ENCODE data around the gene CDH20. TPM values are rescaled to one million over a fixed set of nuclear protein-coding genes. Genes with fewer than 3 reads are reported as not detected.

CDH20 gene
- total RNA-seq, 1 donor, result not detected

DNA sequence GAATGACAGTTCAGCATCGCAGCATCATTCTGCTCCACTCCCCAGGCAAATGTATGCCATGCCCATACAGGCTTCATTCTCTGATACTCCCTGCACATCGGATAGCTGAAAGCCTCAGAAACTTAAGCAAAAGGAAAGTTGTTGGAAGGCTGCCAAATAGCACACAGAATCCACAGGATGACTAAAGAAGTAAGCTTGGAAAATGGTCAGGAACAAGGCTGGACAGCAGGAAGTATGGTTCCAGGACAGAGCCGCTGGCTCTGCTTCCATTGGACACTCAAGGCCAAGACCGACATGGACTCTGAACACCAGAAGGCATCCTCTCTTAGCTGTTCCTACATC is 256.5 kb downstream of the CDH20 start:
- Histone ChIP-seq H3K79me2 (ENCODE audit: insufficient read depth, low read length) (no peaks in the 10 kb centered on the region), H3K4me2 (ENCODE audit: insufficient read depth, low read length) (no peak overlapping the region), H3K36me3 (ENCODE audit: insufficient read depth, low read length) (no peaks in the 10 kb centered on the region), H3K27me3 (ENCODE audit: insufficient read depth, low read length) (no peaks in the 10 kb centered on the region), H3K4me1 (ENCODE audit: insufficient read depth, low read length) (peaks cover 15% of the 10 kb centered on the region), H3K27ac (ENCODE audit: low read depth, low read length) (no peak overlapping the region), H2AFZ (ENCODE audit: low read length) (no peak overlapping the region), H3K9me3 (ENCODE audit: low read depth, low read length) (no peaks in the 10 kb centered on the region), H4K20me1 (ENCODE audit: insufficient read depth, low read length) (no peaks in the 10 kb centered on the region), H3K4me3 (ENCODE audit: insufficient read depth, low read length) (no peak overlapping the region)
- peak; percentile 51 for DNase-seq (ENCODE audit: insufficient read length, low spot score, missing footprints)
- TF ChIP-seq, protein P1, sequence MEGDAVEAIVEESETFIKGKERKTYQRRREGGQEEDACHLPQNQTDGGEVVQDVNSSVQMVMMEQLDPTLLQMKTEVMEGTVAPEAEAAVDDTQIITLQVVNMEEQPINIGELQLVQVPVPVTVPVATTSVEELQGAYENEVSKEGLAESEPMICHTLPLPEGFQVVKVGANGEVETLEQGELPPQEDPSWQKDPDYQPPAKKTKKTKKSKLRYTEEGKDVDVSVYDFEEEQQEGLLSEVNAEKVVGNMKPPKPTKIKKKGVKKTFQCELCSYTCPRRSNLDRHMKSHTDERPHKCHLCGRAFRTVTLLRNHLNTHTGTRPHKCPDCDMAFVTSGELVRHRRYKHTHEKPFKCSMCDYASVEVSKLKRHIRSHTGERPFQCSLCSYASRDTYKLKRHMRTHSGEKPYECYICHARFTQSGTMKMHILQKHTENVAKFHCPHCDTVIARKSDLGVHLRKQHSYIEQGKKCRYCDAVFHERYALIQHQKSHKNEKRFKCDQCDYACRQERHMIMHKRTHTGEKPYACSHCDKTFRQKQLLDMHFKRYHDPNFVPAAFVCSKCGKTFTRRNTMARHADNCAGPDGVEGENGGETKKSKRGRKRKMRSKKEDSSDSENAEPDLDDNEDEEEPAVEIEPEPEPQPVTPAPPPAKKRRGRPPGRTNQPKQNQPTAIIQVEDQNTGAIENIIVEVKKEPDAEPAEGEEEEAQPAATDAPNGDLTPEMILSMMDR (IDR thresholded peaks at IDR 0.05; ENCODE audit: extremely low read depth, low read depth, low read length), result no peak

DNA sequence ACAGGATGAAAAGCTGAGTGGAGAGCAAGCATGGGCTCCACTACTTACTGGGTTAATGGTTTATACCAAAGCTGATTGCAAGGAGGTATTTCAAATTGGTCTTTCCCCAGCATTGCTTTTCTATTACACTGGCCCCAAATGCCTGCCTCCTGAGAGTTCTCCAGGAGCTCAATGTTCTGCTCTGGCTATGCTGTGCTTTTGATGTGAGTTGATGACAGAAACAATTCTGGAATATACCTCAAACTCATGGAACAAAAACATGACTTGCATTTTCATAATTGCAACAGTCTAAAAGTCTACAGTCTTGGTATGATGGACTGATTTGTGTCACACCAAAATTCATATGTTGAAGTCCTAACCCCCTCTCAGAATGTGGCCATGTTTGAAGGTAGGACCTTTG is 258.0 kb downstream of the CDH20 start:
- H3K79me2 ChIP-seq (ENCODE audit: insufficient read depth, low read length), result no peaks in the 10 kb centered on the region
- DNase-seq (ENCODE audit: insufficient read length, low spot score, missing footprints), result no peak
- H3K27ac ChIP-seq (ENCODE audit: low read depth, low read length), result no peak overlapping the region
- H2AFZ ChIP-seq (ENCODE audit: low read length), result no peak overlapping the region
- H3K27me3 ChIP-seq (ENCODE audit: insufficient read depth, low read length), result no peaks in the 10 kb centered on the region
- no peaks in the 10 kb centered on the region for H3K9me3 ChIP-seq (ENCODE audit: low read depth, low read length)
- no peaks in the 10 kb centered on the region for H4K20me1 ChIP-seq (ENCODE audit: insufficient read depth, low read length)
- H3K36me3 ChIP-seq (ENCODE audit: insufficient read depth, low read length), result no peaks in the 10 kb centered on the region
- TF ChIP-seq, protein P1 (IDR thresholded peaks at IDR 0.05; ENCODE audit: extremely low read depth, low read depth, low read length), result no peak
- H3K4me1 ChIP-seq (ENCODE audit: insufficient read depth, low read length), result peaks cover 26% of the 10 kb centered on the region
- H3K4me2 ChIP-seq (ENCODE audit: insufficient read depth, low read length), result no peak overlapping the region
- no peak overlapping the region for H3K4me3 ChIP-seq (ENCODE audit: insufficient read depth, low read length)

DNA sequence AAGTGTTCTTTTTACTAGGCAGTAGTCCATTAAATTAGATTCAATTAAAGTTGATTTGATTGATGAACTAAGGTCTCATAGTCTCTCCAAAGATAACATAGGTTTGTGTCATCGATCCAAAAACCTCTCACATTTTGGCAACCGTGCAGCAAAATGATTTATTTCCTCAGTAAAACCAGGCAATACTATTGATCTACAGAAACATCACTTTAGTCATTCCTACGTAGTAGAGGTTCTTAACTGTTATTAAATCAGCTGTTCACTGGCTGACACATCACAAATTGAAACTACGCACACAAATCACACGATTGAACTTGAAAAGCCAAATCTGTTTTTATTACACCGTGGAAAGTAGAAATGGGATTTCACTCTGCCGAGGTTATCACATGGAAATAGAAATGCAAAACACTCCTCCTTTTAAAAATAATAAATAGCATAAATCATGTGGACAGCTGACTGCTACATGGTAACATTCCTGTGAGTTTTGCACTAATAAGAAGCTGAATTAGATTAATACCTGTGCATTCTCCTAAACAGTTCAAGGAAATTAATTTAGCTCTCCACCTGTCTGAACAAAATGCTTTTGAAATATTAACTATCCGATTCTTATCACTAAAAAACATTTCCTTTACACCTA is 262.5 kb downstream of the CDH20 start:
- H3K9me3 ChIP-seq (ENCODE audit: low read depth, low read length), result no peaks in the 10 kb centered on the region
- peak overlapping the region; percentile 66 for H3K4me2 ChIP-seq (ENCODE audit: insufficient read depth, low read length)
- H3K27ac ChIP-seq (ENCODE audit: low read depth, low read length), result peak overlapping the region; percentile 0
- H2AFZ ChIP-seq (ENCODE audit: low read length), result no peak overlapping the region
- H4K20me1 ChIP-seq (ENCODE audit: insufficient read depth, low read length), result no peaks in the 10 kb centered on the region
- H3K4me1 ChIP-seq (ENCODE audit: insufficient read depth, low read length), result peaks cover 15% of the 10 kb centered on the region
- TF ChIP-seq, protein P1 (IDR thresholded peaks at IDR 0.05; ENCODE audit: extremely low read depth, low read depth, low read length), result no peak
- H3K4me3 ChIP-seq (ENCODE audit: insufficient read depth, low read length), result peak overlapping the region; percentile 30
- H3K27me3 ChIP-seq (ENCODE audit: insufficient read depth, low read length), result no peaks in the 10 kb centered on the region
- DNase-seq (ENCODE audit: insufficient read length, low spot score, missing footprints), result no peak
- H3K36me3 ChIP-seq (ENCODE audit: insufficient read depth, low read length), result no peaks in the 10 kb centered on the region
- H3K79me2 ChIP-seq (ENCODE audit: insufficient read depth, low read length), result no peaks in the 10 kb centered on the region

DNA sequence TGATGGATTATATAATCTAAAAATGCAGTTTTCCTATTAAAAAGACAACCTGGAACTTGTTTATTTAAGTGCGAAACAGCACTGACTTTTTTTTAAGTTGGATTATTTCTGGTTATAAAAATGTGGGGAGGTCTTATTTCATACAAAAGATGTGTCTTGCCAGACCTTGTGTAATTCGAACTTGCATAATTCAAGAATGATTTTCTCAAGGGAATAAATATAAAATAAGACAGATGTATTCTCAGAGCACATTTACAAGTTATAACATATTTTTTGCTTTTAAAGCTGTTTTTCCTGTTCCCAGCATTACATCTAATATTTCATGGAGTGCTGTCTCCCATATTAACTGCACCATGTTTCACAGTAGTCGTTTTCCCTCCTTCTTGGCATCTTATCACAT is 263.1 kb downstream of the CDH20 start:
- no peaks in the 10 kb centered on the region for H3K79me2 ChIP-seq (ENCODE audit: insufficient read depth, low read length)
- no peaks in the 10 kb centered on the region for H3K36me3 ChIP-seq (ENCODE audit: insufficient read depth, low read length)
- H3K4me3 ChIP-seq (ENCODE audit: insufficient read depth, low read length), result peak overlapping the region; percentile 30
- H3K4me1 ChIP-seq (ENCODE audit: insufficient read depth, low read length), result peaks cover 15% of the 10 kb centered on the region
- no peaks in the 10 kb centered on the region for H3K9me3 ChIP-seq (ENCODE audit: low read depth, low read length)
- peak overlapping the region; percentile 66 for H3K4me2 ChIP-seq (ENCODE audit: insufficient read depth, low read length)
- no peak for DNase-seq (ENCODE audit: insufficient read length, low spot score, missing footprints)
- H4K20me1 ChIP-seq (ENCODE audit: insufficient read depth, low read length), result no peaks in the 10 kb centered on the region
- no peak overlapping the region for H2AFZ ChIP-seq (ENCODE audit: low read length)
- TF ChIP-seq, protein P1 (IDR thresholded peaks at IDR 0.05; ENCODE audit: extremely low read depth, low read depth, low read length), result no peak
- no peaks in the 10 kb centered on the region for H3K27me3 ChIP-seq (ENCODE audit: insufficient read depth, low read length)
- H3K27ac ChIP-seq (ENCODE audit: low read depth, low read length), result no peak overlapping the region

Data from osteoblast (primary cell).